HepG2 (cell line): Measurements from ENCODE around the gene RNF208. TPM values are rescaled to one million over a fixed set of nuclear protein-coding genes. Genes with fewer than 3 reads are reported as not detected.

Experiments used
- HNRNPUL1 ChIP-seq: fragments of 200-400 bp; formaldehyde crosslinking; IDR thresholded peaks from 2 replicates; pipeline ENCODE4 v1.6.1; 2017; ENCODE audit warnings: low read depth, mild to moderate bottlenecking, low read length, moderate library complexity
- NRL ChIP-seq: sonication (generic); formaldehyde crosslinking; IDR thresholded peaks from 2 replicates; pipeline ENCODE4 v1.5.0; 2020; ENCODE audit warnings: missing genetic modification reagents, mild to moderate bottlenecking, moderate library complexity, borderline replicate concordance
- REST ChIP-seq, 2 experiments: IDR thresholded peaks; 2 replicates each; pipeline ENCODE4 v1.6.1; 2011 to 2012; ENCODE audit warnings: low read length in 2 of 2, borderline replicate concordance in 1 of 2, low read depth in 1 of 2, mild to moderate bottlenecking in 1 of 2, moderate library complexity in 1 of 2
- SIX1 ChIP-seq: sonication (generic); formaldehyde crosslinking; IDR thresholded peaks from 2 replicates; pipeline ENCODE4 v1.4.0; 2020; ENCODE audit warnings: missing genetic modification reagents, borderline replicate concordance
- ZNF256 ChIP-seq: sonication (generic); formaldehyde crosslinking; conservative IDR thresholded peaks from 2 replicates; pipeline ENCODE4 v1.4.0; 2020; ENCODE audit warnings: missing genetic modification reagents
- polyA plus RNA-seq, 8 experiments: library from polyadenylated mRNA; depleted of rRNA in 3 of 8; stranded (reverse) in 7 of 8; unstranded in 1 of 8; fragments of >200 nt; fragmentation: Illumina TruSeq in 4 of 8; extraction: Trizol in 4 of 8; gene quantifications; 2 replicates each; pipeline versions ENCODE4 v1.2.1 to v1.2.3, GENCODE V29; 2011 to 2016; ENCODE audit warnings: low read depth in 4 of 8, missing spikeins in 1 of 8, mixed read lengths in 1 of 8; ENCODE audit not compliant: insufficient read depth in 1 of 8
- total RNA-seq, 5 experiments: library from RNA; depleted of rRNA; stranded (reverse); fragments of >200 nt; fragmentation: Illumina TruSeq; extraction: Trizol; gene quantifications; 2 replicates each; pipeline ENCODE4 v1.2.3, GENCODE V29; 2016; ENCODE audit warnings: low read depth in 1 of 5
- TF ChIP-seq, protein P1 (sequence below): IDR thresholded peaks from 2 replicates; pipeline ENCODE4 v1.6.1; 2012; ENCODE audit warnings: low read depth, low read length, improper control_type of control experiment
- TF ChIP-seq, protein P2 (sequence below): sonication (generic); formaldehyde crosslinking; IDR thresholded peaks from 2 replicates; pipeline ENCODE4 v1.5.0; 2020; ENCODE audit warnings: mild to moderate bottlenecking, missing genetic modification reagents, borderline replicate concordance

The RNF208 gene
- total and polyA plus RNA-seq, 2 of the 13 experiments (the other 11 are each of a cell fraction or from before 2014, with no cell fraction given), result 1.6 to 2.1 TPM

DNA sequence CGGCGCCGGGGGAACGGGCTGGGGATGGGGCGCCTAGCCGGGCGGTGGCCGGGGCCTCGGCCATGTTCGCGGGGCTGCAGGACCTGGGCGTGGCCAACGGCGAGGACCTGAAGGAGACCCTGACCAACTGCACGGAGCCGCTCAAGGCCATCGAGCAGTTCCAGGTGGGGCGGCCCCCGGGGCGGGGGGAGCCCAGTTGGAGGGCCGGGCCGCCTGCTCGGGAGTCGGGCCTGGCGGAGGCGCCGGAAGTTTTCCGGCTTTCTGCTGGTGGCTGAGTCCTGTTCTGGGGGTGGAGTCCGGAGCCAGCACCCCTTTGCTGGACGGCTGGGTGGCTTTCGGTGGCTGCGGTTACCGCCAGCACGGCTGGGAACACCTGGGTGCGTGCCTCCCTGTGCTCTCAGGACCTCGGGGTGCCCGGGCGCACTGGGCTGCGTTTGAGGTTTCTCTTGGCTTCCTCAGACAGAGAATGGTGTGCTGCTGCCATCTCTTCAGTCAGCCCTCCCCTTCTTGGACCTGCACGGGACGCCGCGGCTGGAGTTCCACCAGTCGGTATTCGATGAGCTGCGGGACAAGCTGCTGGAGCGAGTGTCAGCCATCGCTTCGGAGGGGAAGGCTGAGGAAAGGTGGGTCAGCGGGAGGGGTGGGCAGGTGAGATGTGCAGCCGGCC, 33.5 kb upstream of the RNF208 start (continued):
- TF ChIP-seq NRL (CRISPR knock-in tag), result 0 out of 2 replicates have a peak, but pooled peaks have one; percentile 27
- no peak for TF ChIP-seq SIX1 (CRISPR knock-in tag)
- no peak for TF ChIP-seq ZNF256 (CRISPR knock-in tag)
- TF ChIP-seq, protein P1, sequence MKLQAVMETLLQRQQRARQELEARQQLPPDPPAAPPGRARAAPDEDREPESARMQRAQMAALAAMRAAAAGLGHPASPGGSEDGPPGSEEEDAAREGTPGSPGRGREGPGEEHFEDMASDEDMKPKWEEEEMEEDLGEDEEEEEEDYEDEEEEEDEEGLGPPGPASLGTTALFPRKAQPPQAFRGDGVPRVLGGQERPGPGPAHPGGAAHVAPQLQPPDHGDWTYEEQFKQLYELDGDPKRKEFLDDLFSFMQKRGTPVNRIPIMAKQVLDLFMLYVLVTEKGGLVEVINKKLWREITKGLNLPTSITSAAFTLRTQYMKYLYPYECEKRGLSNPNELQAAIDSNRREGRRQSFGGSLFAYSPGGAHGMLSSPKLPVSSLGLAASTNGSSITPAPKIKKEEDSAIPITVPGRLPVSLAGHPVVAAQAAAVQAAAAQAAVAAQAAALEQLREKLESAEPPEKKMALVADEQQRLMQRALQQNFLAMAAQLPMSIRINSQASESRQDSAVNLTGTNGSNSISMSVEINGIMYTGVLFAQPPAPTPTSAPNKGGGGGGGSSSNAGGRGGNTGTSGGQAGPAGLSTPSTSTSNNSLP, result no peak
- no peak for TF ChIP-seq REST (IDR thresholded peaks at IDR 0.05; ENCODE audit: borderline replicate concordance in 1 of 2, low read depth in 1 of 2, low read length in 2 of 2)
- TF ChIP-seq HNRNPUL1, result no peak
- TF ChIP-seq, protein P2, sequence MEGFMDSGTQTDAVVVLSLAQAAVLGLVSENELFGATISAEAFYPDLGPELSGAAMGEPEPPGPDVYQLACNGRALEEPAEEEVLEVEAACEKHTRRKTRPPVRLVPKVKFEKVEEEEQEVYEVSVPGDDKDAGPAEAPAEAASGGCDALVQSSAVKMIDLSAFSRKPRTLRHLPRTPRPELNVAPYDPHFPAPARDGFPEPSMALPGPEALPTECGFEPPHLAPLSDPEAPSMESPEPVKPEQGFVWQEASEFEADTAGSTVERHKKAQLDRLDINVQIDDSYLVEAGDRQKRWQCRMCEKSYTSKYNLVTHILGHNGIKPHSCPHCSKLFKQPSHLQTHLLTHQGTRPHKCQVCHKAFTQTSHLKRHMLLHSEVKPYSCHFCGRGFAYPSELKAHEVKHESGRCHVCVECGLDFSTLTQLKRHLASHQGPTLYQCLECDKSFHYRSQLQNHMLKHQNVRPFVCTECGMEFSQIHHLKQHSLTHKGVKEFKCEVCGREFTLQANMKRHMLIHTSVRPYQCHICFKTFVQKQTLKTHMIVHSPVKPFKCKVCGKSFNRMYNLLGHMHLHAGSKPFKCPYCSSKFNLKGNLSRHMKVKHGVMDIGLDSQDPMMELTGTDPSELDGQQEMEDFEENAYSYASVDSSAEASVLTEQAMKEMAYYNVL (CRISPR knock-in tag), result no peak
